A673 (cell line): ENCODE results near the gene FAAH.

Experiments
- EZH2 ChIP-seq: fragments of 200-600 bp; sonication (generic); IDR thresholded peaks from 2 replicates; pipeline ENCODE4 v1.6.1; 2017; ENCODE audit warnings: borderline replicate concordance, low read depth, mild to moderate bottlenecking, mixed read lengths, antibody characterized with exemption, low read length; ENCODE audit not compliant: poor library complexity, severe bottlenecking
- TF ChIP-seq, protein P1 (sequence below): fragments of 300-800, 200-600 bp; sonication (generic); conservative IDR thresholded peaks from 2 replicates; pipeline ENCODE4 v1.5.1; 2017; ENCODE audit warnings: low read depth, mild to moderate bottlenecking, antibody characterized with exemption, low read length, moderate library complexity, mixed read lengths

DNA sequence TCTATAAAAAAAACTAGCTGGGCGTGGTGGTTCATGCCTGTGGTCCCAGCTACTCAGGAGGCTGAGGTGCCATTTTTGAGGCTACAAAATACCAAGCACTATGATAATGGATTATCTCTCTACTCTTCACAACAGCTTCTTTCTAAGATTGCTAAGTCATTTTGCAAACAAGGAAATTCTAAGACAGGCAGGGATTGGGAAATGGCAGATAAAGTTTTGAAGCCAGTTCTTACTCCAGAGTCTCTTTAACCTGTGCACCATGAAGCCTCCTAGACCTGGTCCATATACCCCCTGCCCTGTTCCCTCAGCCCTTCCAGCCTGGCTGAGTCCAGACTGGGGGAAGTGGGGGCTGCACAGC lies 56.0 kb downstream of the FAAH start:
- TF ChIP-seq, protein P1, sequence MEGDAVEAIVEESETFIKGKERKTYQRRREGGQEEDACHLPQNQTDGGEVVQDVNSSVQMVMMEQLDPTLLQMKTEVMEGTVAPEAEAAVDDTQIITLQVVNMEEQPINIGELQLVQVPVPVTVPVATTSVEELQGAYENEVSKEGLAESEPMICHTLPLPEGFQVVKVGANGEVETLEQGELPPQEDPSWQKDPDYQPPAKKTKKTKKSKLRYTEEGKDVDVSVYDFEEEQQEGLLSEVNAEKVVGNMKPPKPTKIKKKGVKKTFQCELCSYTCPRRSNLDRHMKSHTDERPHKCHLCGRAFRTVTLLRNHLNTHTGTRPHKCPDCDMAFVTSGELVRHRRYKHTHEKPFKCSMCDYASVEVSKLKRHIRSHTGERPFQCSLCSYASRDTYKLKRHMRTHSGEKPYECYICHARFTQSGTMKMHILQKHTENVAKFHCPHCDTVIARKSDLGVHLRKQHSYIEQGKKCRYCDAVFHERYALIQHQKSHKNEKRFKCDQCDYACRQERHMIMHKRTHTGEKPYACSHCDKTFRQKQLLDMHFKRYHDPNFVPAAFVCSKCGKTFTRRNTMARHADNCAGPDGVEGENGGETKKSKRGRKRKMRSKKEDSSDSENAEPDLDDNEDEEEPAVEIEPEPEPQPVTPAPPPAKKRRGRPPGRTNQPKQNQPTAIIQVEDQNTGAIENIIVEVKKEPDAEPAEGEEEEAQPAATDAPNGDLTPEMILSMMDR, result no peak
- no peak for TF ChIP-seq EZH2
